HL-60 (cell line): ENCODE measurements around the gene PIWIL4.

Experiments
- POLR2AphosphoS5 ChIP-seq: IDR thresholded peaks from 2 replicates; pipeline ENCODE4 v1.6.1; 2012; ENCODE audit warnings: low read depth
- SPI1 ChIP-seq: IDR thresholded peaks from 2 replicates; pipeline ENCODE4 v1.6.1; 2012; ENCODE audit warnings: low read depth, mild to moderate bottlenecking, borderline replicate concordance
- TF ChIP-seq, protein P1 (sequence below): IDR thresholded peaks from one replicate; pipeline ENCODE4 v1.5.1; 2011; ENCODE audit warnings: low read length, control low read depth, inconsistent platforms; ENCODE audit not compliant: insufficient read depth
- TF ChIP-seq, protein P2 (sequence below): IDR thresholded peaks from 2 replicates; pipeline ENCODE4 v1.6.1; 2012; ENCODE audit warnings: low read depth; ENCODE audit not compliant: insufficient replicate concordance

DNA sequence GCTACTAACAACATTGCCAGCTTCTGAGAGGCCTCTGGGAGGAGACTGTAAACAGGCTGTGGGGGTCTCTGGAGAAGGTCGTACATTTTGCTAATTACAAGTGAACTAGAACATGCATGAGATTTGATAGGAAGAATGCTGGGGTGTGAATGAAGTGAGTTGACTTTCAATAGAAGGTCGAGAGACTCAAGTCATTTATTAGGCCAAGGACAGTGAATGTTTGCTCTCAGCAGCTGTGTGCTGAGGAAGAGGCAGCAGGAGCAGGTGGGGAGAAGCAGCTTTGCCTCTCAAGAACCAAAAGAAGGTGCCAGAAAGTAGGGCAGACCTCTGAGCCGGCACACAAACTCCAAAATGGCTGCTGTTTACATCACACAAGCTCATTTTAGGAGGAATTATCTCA is 91.7 kb downstream of the PIWIL4 start:
- TF ChIP-seq POLR2AphosphoS5 (no peak), SPI1 (no peak)
- TF ChIP-seq, protein P1, sequence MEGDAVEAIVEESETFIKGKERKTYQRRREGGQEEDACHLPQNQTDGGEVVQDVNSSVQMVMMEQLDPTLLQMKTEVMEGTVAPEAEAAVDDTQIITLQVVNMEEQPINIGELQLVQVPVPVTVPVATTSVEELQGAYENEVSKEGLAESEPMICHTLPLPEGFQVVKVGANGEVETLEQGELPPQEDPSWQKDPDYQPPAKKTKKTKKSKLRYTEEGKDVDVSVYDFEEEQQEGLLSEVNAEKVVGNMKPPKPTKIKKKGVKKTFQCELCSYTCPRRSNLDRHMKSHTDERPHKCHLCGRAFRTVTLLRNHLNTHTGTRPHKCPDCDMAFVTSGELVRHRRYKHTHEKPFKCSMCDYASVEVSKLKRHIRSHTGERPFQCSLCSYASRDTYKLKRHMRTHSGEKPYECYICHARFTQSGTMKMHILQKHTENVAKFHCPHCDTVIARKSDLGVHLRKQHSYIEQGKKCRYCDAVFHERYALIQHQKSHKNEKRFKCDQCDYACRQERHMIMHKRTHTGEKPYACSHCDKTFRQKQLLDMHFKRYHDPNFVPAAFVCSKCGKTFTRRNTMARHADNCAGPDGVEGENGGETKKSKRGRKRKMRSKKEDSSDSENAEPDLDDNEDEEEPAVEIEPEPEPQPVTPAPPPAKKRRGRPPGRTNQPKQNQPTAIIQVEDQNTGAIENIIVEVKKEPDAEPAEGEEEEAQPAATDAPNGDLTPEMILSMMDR, result no peak
- TF ChIP-seq, protein P2, sequence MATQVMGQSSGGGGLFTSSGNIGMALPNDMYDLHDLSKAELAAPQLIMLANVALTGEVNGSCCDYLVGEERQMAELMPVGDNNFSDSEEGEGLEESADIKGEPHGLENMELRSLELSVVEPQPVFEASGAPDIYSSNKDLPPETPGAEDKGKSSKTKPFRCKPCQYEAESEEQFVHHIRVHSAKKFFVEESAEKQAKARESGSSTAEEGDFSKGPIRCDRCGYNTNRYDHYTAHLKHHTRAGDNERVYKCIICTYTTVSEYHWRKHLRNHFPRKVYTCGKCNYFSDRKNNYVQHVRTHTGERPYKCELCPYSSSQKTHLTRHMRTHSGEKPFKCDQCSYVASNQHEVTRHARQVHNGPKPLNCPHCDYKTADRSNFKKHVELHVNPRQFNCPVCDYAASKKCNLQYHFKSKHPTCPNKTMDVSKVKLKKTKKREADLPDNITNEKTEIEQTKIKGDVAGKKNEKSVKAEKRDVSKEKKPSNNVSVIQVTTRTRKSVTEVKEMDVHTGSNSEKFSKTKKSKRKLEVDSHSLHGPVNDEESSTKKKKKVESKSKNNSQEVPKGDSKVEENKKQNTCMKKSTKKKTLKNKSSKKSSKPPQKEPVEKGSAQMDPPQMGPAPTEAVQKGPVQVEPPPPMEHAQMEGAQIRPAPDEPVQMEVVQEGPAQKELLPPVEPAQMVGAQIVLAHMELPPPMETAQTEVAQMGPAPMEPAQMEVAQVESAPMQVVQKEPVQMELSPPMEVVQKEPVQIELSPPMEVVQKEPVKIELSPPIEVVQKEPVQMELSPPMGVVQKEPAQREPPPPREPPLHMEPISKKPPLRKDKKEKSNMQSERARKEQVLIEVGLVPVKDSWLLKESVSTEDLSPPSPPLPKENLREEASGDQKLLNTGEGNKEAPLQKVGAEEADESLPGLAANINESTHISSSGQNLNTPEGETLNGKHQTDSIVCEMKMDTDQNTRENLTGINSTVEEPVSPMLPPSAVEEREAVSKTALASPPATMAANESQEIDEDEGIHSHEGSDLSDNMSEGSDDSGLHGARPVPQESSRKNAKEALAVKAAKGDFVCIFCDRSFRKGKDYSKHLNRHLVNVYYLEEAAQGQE, result no peak
